ENCODE results near the gene CD63. TPM values are rescaled to one million over a fixed set of nuclear protein-coding genes. Genes with fewer than 3 reads are reported as not detected.

CD63 gene
- total RNA-seq, 2 donors from 2014 or later, result 341 to 511 TPM

DNA sequence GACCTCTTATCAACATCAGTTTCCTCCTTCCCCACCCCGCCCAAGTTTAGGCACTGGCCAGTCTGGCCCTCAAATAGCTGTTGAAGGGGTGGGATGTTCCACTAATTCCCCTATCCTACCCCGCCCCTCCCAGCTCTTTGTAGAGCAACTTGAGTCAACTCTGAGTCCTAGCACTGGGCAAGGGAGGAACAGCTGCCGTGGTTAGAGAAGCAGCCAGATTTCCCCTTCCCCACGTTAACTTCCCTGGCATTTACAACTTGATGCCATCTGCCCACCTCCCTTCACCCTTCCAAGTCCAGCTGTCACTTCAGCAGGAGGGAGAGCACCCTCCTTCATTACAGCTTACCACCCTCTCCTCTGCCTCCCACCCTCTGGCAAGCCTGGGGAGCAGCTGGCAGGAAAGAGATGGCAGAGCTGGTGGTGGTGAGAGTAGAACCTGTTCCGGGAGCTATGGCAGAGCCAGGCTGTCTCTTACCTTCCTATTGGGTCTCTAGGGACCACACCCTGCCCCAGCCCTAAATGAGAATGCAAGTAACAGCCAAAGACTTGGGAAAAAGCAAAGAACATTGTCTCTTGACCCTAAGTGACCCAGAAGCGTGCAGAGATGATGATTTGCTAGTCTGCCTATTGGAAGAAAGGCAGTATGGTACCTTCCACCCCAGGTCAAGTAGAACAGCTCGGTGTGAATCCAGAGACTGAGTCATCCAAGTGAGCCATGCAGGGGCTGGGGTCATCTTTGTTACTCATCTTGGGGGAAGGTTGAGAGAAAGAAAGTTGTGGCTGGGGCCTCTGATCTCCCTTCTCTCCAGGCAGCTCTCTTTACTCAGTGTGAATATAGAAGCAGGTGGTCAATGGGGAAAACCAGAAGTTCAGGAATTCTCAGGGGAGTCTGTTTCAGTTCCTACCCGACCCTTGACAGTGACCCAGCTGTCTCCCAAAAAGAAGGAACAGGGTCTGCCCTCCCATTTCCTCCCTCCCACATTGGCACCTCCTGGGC, 11.5 kb downstream of the CD63 start:
- 43 to 52% methylated on average over 8 of the region's 8 CpGs for WGBS, 2 donors

DNA sequence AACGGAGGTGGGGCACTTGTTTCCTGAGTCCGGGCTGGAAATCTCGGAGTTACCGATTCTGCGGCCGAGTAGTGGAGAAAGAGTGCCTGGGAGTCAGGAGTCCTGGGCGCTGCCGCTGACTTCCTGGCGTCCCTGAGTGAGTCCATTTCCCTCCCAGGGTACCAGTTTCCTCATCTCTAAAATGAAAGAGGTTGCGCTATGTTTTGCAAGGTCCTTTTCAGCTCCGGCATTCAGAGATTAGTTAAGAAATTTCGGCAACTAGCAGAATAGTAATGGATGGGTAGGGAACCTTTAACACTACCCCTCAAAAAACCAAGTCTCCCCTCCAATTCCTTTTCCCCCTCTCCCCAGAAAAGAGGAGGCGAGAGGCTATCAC, 12.2 kb downstream of the CD63 start:
- Histone ChIP-seq H3K27me3 (no peaks in the 10 kb centered on the region), H3K4me3 (peak overlapping the region; percentile 46), H3K27ac (peak overlapping the region; percentile 77 to 94 (median 85)), H3K9me3 (no peaks in the 10 kb centered on the region), H3K36me3 (replicated peaks in 1 of 2; ENCODE audit: insufficient read depth in 1 of 2, low read depth in 2 of 2) (no peaks in the 10 kb centered on the region), H3K4me1 (peaks cover 60% of the 10 kb centered on the region)
- DNase-seq (no peak), ATAC-seq (no peak)
- 1 to 2% methylated on average over 11 to 13 of the region's 13 CpGs for WGBS, 2 donors
- TF ChIP-seq POLR2A (IDR thresholded peaks at IDR 0.05), result no peak
- TF ChIP-seq, protein P1, sequence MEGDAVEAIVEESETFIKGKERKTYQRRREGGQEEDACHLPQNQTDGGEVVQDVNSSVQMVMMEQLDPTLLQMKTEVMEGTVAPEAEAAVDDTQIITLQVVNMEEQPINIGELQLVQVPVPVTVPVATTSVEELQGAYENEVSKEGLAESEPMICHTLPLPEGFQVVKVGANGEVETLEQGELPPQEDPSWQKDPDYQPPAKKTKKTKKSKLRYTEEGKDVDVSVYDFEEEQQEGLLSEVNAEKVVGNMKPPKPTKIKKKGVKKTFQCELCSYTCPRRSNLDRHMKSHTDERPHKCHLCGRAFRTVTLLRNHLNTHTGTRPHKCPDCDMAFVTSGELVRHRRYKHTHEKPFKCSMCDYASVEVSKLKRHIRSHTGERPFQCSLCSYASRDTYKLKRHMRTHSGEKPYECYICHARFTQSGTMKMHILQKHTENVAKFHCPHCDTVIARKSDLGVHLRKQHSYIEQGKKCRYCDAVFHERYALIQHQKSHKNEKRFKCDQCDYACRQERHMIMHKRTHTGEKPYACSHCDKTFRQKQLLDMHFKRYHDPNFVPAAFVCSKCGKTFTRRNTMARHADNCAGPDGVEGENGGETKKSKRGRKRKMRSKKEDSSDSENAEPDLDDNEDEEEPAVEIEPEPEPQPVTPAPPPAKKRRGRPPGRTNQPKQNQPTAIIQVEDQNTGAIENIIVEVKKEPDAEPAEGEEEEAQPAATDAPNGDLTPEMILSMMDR (IDR thresholded peaks at IDR 0.05), result no peak
- intact Hi-C loops (cut with DNase I), result no loop called here

More for the DNA sequence above, 11.5 kb downstream of the CD63 start:
- TF ChIP-seq POLR2A (IDR thresholded peaks at IDR 0.05), result no peak
- TF ChIP-seq, protein P1 (IDR thresholded peaks at IDR 0.05), result no peak
- intact Hi-C loops (cut with DNase I), result no loop called here
- H3K36me3 ChIP-seq (replicated peaks in 1 of 2; ENCODE audit: insufficient read depth in 1 of 2, low read depth in 2 of 2), result no peaks in the 10 kb centered on the region
- DNase-seq (no peak), ATAC-seq (no peak)
- H3K4me3 ChIP-seq, result no peak overlapping the region
- no peaks in the 10 kb centered on the region for H3K27me3 ChIP-seq
- H3K27ac ChIP-seq, result peak overlapping the region; percentile 77 to 94 (median 85)
- peaks cover 62% of the 10 kb centered on the region for H3K4me1 ChIP-seq
- H3K9me3 ChIP-seq, result no peaks in the 10 kb centered on the region

DNA sequence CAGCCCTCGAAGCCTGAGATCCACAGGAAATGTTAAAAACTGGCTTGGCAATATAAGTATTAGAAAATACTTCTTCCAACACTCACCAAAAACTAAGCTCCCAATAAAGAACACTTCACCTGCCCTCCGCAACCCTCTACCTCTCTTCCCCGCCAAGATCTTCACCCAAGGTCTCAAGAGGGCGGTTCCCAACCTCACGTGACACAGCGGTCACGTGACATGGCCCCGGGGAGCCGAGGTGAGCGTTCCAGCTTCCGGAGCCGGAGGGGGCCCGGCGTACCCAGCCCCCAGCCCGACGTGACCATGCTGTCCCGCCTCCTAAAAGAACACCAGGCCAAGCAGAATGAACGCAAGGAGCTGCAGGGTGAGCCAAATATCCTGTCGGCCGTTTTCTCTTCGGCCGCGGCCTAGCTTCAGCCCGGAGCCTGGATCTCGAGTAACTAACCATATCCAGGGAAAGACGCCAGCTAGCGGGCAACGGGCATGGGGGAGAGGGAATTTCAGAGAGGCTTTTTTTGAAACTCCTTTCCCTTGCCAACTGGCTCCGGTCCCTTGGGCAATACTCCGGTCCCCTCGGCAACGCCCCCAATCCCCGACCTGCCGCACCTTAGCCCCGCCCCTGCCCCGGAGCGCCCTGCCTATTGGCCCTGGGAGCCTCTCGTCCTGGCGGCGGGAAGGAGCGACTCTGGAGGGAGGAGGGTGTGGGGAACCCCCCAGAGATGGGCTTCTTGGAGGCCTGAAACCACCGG, 12.8 kb downstream of the CD63 start, which contains the start of gene BLOC1S1:
Gene BLOC1S1 (plus strand): TSS at position 214 of the 749 bp plus-strand sequence. CDS start 6 bp downstream, at position 220.
- H3K27ac ChIP-seq, result peak within 1 kb of the TSS; percentile 77 to 94 (median 85)
- no peaks in the 10 kb centered on the region for H3K36me3 ChIP-seq (replicated peaks in 1 of 2; ENCODE audit: insufficient read depth in 1 of 2, low read depth in 2 of 2)
- WGBS, 2 donors, result 0 to 1% methylated on average over 24 to 42 of the region's 42 CpGs
- peaks cover 55% of the 10 kb centered on the region for H3K4me1 ChIP-seq
- ATAC-seq (peak; percentile 79), DNase-seq (peak; percentile 95 to 96 (median 96))
- TF ChIP-seq POLR2A (IDR thresholded peaks at IDR 0.05), result peak; percentile 21 to 70 (median 66)
- TF ChIP-seq, protein P1 (IDR thresholded peaks at IDR 0.05), result peak in 3 of 7 experiments; percentile 13 to 28 (median 23)
- no peaks in the 10 kb centered on the region for H3K9me3 ChIP-seq
- peak within 1 kb of the TSS; percentile 46 for H3K4me3 ChIP-seq
- intact Hi-C loops (cut with DNase I), result no loop called here
- no peaks in the 10 kb centered on the region for H3K27me3 ChIP-seq

DNA sequence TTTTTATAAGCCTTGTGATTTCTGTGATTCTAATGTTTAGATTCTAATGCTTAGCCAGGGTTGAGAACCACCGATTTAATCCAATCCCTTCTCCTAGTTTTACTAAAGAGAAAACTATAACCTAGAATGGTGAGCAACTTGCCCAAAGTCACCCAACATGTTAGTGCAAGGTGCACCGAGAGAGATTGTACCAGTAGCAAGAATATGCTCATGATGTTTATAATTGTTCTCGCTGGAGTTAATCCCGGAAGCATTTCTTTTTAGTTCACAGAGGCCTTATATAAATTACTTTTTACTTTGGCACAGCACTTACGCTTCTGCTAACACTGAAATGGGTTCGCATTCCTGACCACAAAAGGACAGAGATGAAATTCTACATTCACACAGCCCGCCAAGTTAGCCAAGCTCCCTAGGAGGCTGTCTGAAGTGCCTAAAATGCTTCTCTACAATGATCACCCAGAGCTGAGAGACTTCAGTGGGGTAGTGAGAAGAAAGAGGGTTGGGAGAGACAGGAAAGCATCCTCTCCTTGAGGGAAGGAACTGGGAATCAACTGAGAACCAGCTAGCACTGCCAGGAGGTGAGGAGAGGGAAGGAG, 13.5 kb downstream of the CD63 start:
- H3K9me3 ChIP-seq, result no peaks in the 10 kb centered on the region
- ATAC-seq (no peak), DNase-seq (no peak)
- H3K27ac ChIP-seq, result peak overlapping the region; percentile 77 to 94 (median 85)
- no peaks in the 10 kb centered on the region for H3K36me3 ChIP-seq (replicated peaks in 1 of 2; ENCODE audit: insufficient read depth in 1 of 2, low read depth in 2 of 2)
- TF ChIP-seq, protein P1 (IDR thresholded peaks at IDR 0.05), result no peak
- TF ChIP-seq POLR2A (IDR thresholded peaks at IDR 0.05), result no peak
- peak overlapping the region in 1 of 2 donors; percentile 46 for H3K4me3 ChIP-seq
- no peaks in the 10 kb centered on the region for H3K27me3 ChIP-seq
- WGBS, 2 donors, result 55 to 58% methylated on average over 7 of the region's 7 CpGs
- intact Hi-C loops (cut with DNase I), result no loop called here
- H3K4me1 ChIP-seq, result peaks cover 47% of the 10 kb centered on the region

Data from body of pancreas (tissue), 4 donors.